ENCODE data around the gene SPATA31D4.

GRCh38 chr9:81953096-81953495, 24.9 kb downstream of the SPATA31D4 start:
- TF ChIP-seq, protein P1, sequence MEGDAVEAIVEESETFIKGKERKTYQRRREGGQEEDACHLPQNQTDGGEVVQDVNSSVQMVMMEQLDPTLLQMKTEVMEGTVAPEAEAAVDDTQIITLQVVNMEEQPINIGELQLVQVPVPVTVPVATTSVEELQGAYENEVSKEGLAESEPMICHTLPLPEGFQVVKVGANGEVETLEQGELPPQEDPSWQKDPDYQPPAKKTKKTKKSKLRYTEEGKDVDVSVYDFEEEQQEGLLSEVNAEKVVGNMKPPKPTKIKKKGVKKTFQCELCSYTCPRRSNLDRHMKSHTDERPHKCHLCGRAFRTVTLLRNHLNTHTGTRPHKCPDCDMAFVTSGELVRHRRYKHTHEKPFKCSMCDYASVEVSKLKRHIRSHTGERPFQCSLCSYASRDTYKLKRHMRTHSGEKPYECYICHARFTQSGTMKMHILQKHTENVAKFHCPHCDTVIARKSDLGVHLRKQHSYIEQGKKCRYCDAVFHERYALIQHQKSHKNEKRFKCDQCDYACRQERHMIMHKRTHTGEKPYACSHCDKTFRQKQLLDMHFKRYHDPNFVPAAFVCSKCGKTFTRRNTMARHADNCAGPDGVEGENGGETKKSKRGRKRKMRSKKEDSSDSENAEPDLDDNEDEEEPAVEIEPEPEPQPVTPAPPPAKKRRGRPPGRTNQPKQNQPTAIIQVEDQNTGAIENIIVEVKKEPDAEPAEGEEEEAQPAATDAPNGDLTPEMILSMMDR (IDR thresholded peaks at IDR 0.05) = no peak
- TF ChIP-seq POLR2A (IDR thresholded peaks at IDR 0.05) = no peak

Data from sigmoid colon (tissue), 3 donors.